Lung (tissue), 12 donors: ENCODE results near the gene PRR22. TPM values are rescaled to one million over a fixed set of nuclear protein-coding genes. Genes with fewer than 3 reads are reported as not detected.

ENCODE experiments used
- ATAC-seq: fragments of 200-7000 bp; cut with Tn5 transposase; one replicate; pipeline ENCODE4 v1.9.1; 2020; ENCODE audit warnings: moderate number of reproducible peaks; ENCODE audit not compliant: insufficient read depth, low FRiP score
- DNase-seq, 3 donors: peaks; one replicate each; pipeline ENCODE4 v3.0.0-alpha.2; 2013 to 2017
- H3K27ac ChIP-seq, 2 donors: one replicate each; pipeline ENCODE4 v1.5.1; 2013; ENCODE audit warnings: mild to moderate bottlenecking in 2 of 2, moderate library complexity in 2 of 2, control low read depth in 1 of 2, inconsistent platforms in 1 of 2, low read depth in 1 of 2, low read length in 1 of 2
- H3K27me3 ChIP-seq, 3 donors: one replicate each; pipeline ENCODE4 v1.5.1; 2013; ENCODE audit warnings: low read length in 2 of 3; ENCODE audit not compliant: control insufficient read depth in 3 of 3, insufficient read depth in 3 of 3
- H3K36me3 ChIP-seq, 4 donors: one replicate each; pipeline ENCODE4 v1.5.1; 2013; ENCODE audit warnings: low read length in 4 of 4, mild to moderate bottlenecking in 1 of 4, moderate library complexity in 1 of 4; ENCODE audit not compliant: control insufficient read depth in 4 of 4, insufficient read depth in 4 of 4
- H3K4me1 ChIP-seq, 5 donors: one replicate each; pipeline ENCODE4 v1.5.1; 2013; ENCODE audit warnings: low read length in 5 of 5, mild to moderate bottlenecking in 2 of 5, moderate library complexity in 1 of 5; ENCODE audit not compliant: control insufficient read depth in 5 of 5, insufficient read depth in 5 of 5
- H3K4me3 ChIP-seq: one replicate; pipeline ENCODE4 v1.5.1; 2013; ENCODE audit warnings: mild to moderate bottlenecking, control low read depth, moderate library complexity
- H3K9ac ChIP-seq, 2 donors: one replicate each; pipeline ENCODE4 v1.5.1; 2013; ENCODE audit warnings: low read length in 2 of 2, control low read depth in 1 of 2; ENCODE audit not compliant: insufficient read depth in 1 of 2
- H3K9me3 ChIP-seq, 4 donors: one replicate each; pipeline ENCODE4 v1.5.1; 2013; ENCODE audit warnings: low read length in 3 of 4, mild to moderate bottlenecking in 1 of 4, moderate library complexity in 1 of 4; ENCODE audit not compliant: control insufficient read depth in 4 of 4, insufficient read depth in 3 of 4
- CTCF ChIP-seq: IDR thresholded peaks from 2 replicates; pipeline ENCODE4 v1.5.1; 2012; ENCODE audit warnings: mild to moderate bottlenecking; ENCODE audit errors: control extremely low read depth, extremely low read depth
- WGBS, 2 donors: extraction: QIAGEN DNeasy Blood & Tissue Kit; methylation state at CpG; one replicate each; pipeline ENCODE4 v1.1.7; 2013; 5-methylcytosine and 5-hydroxymethylcytosine counted together
- polyA plus RNA-seq, 2 donors: library from polyadenylated mRNA; stranded (reverse); fragments of 200-250 nt; gene quantifications; one replicate each; pipeline ENCODE4 v1.2.1, GENCODE V29; 2013
- total RNA-seq, 2 donors: library from RNA; depleted of rRNA in 1 of 2; stranded (reverse); fragments of >200 nt in 1 of 2; gene quantifications; one replicate each; pipeline ENCODE4 v1.2.1, GENCODE V29; 2014 to 2021
- donor health status: control.
- donor health status: control.
- donor health status: Bipolar disorder and iron deficiency.
- donor health status: healthy.
- donor health status: DM: yes; HTN: yes; CAD: no.

PRR22 gene
- total and polyA plus RNA-seq, 4 donors, result 0.20 to 6.8 (median 4.4) TPM

GRCh38 chr19:5827891-5828660 is 43.5 kb upstream of the PRR22 start:
- ATAC-seq, result peak; percentile 83
- H3K36me3 ChIP-seq, result no peaks in the 10 kb centered on the region
- H3K27ac ChIP-seq, result peak overlapping the region; percentile 85 to 89
- peaks cover 0 to 16% (median 0%) of the 10 kb centered on the region in 5 donors for H3K4me1 ChIP-seq
- peaks cover 0 to 4% (median 0%) of the 10 kb centered on the region in 3 donors for H3K27me3 ChIP-seq
- WGBS, 2 donors, result 1% methylated on average over 77 to 91 of the region's 91 CpGs
- H3K9me3 ChIP-seq, result peaks cover 0 to 2% (median 0%) of the 10 kb centered on the region in 4 donors
- peak overlapping the region; percentile 37 to 93 for H3K9ac ChIP-seq
- peak overlapping the region; percentile 47 for H3K4me3 ChIP-seq
- TF ChIP-seq CTCF, result no peak
- DNase-seq, result peak; percentile 94 to 96 (median 96)

GRCh38 chr19:5827342-5827890 is 42.9 kb upstream of the PRR22 start:
- TF ChIP-seq CTCF, result no peak
- no peak for DNase-seq
- ATAC-seq, result no peak
- Histone ChIP-seq H3K4me3 (peak overlapping the region; percentile 25), H3K27ac (peak overlapping the region in 1 of 2 donors; percentile 89), H3K27me3 (peaks cover 0 to 4% (median 0%) of the 10 kb centered on the region in 3 donors), H3K4me1 (peaks cover 0 to 17% (median 0%) of the 10 kb centered on the region in 5 donors), H3K9me3 (peaks cover 0 to 2% (median 0%) of the 10 kb centered on the region in 4 donors), H3K9ac (no peak overlapping the region), H3K36me3 (no peaks in the 10 kb centered on the region)
- 16 to 25% methylated on average over 26 to 37 of the region's 37 CpGs for WGBS, 2 donors

GRCh38 chr19:5826531-5827341 is 42.2 kb upstream of the PRR22 start:
- no peak overlapping the region for H3K4me3 ChIP-seq
- peak; percentile 45 to 61 (median 53) for DNase-seq
- peaks cover 0 to 2% (median 0%) of the 10 kb centered on the region in 4 donors for H3K9me3 ChIP-seq
- no peak for ATAC-seq
- no peaks in the 10 kb centered on the region for H3K36me3 ChIP-seq
- H3K9ac ChIP-seq, result no peak overlapping the region
- peak overlapping the region; percentile 39 to 89 for H3K27ac ChIP-seq
- 15 to 19% methylated on average over 24 of the region's 24 CpGs for WGBS, 2 donors
- H3K27me3 ChIP-seq, result peaks cover 0 to 4% (median 0%) of the 10 kb centered on the region in 3 donors
- no peak for TF ChIP-seq CTCF
- H3K4me1 ChIP-seq, result peaks cover 0 to 21% (median 0%) of the 10 kb centered on the region in 5 donors
